ENCODE results near the gene ACTR6.

- TF ChIP-seq CTCF (IDR thresholded peaks at IDR 0.05): no peak
- TF ChIP-seq POLR2A (IDR thresholded peaks at IDR 0.05): no peak
These were observed 41.1 kb upstream of the ACTR6 start for GRCh38 chr12:100159391-100160104.
